ENCODE data around the gene SMIM35.

The SMIM35 gene

GRCh38 chr11:117997823-117998579 is 88.8 kb downstream of the SMIM35 start:
- no peak for TF ChIP-seq CTCF (conservative IDR thresholded peaks at IDR 0.05; ENCODE audit: low read depth, low read length)
- no peak for DNase-seq (ENCODE audit: low read depth)
- H3K4me3 ChIP-seq (ENCODE audit: low read length) = no peak overlapping the region

GRCh38 chr11:117997406-117997805 is 89.4 kb downstream of the SMIM35 start:
- no peak overlapping the region for H3K4me3 ChIP-seq (ENCODE audit: low read length)
- no peak for DNase-seq (ENCODE audit: low read depth)
- no peak for TF ChIP-seq CTCF (conservative IDR thresholded peaks at IDR 0.05; ENCODE audit: low read depth, low read length)

GRCh38 chr11:117996058-117996457 is 90.7 kb downstream of the SMIM35 start:
- DNase-seq (ENCODE audit: low read depth) = no peak
- no peak overlapping the region for H3K4me3 ChIP-seq (ENCODE audit: low read length)
- TF ChIP-seq CTCF (conservative IDR thresholded peaks at IDR 0.05; ENCODE audit: low read depth, low read length) = no peak

- no peak overlapping the region for H3K4me3 ChIP-seq (ENCODE audit: low read length)
- DNase-seq (ENCODE audit: low read depth) = no peak
- TF ChIP-seq CTCF (conservative IDR thresholded peaks at IDR 0.05; ENCODE audit: low read depth, low read length) = no peak
Measured at GRCh38 chr11:117995472-117995871, 91.3 kb downstream of the SMIM35 start.

- no peak for TF ChIP-seq CTCF (conservative IDR thresholded peaks at IDR 0.05; ENCODE audit: low read depth, low read length)
- DNase-seq (ENCODE audit: low read depth) = no peak
- H3K4me3 ChIP-seq (ENCODE audit: low read length) = no peak overlapping the region
Measured at GRCh38 chr11:117993988-117994745, 92.6 kb downstream of the SMIM35 start.

GRCh38 chr11:117992620-117993019 is 94.1 kb downstream of the SMIM35 start:
- TF ChIP-seq CTCF (conservative IDR thresholded peaks at IDR 0.05; ENCODE audit: low read depth, low read length) = no peak
- H3K4me3 ChIP-seq (ENCODE audit: low read length) = no peak overlapping the region
- no peak for DNase-seq (ENCODE audit: low read depth)

- DNase-seq (ENCODE audit: low read depth) = no peak
- no peak overlapping the region for H3K4me3 ChIP-seq (ENCODE audit: low read length)
- TF ChIP-seq CTCF (conservative IDR thresholded peaks at IDR 0.05; ENCODE audit: low read depth, low read length) = no peak
Measured at GRCh38 chr11:117992136-117992535, 94.6 kb downstream of the SMIM35 start.

Measured in retinal pigment epithelial cell (primary cell).